Measurements from ENCODE around the gene NATD1. TPM values are rescaled to one million over a fixed set of nuclear protein-coding genes. Genes with fewer than 3 reads are reported as not detected.

NATD1 gene
- polyA plus RNA-seq, 1 of the 3 experiments (the other 2 are of a cell fraction), result 3.9 TPM

DNA sequence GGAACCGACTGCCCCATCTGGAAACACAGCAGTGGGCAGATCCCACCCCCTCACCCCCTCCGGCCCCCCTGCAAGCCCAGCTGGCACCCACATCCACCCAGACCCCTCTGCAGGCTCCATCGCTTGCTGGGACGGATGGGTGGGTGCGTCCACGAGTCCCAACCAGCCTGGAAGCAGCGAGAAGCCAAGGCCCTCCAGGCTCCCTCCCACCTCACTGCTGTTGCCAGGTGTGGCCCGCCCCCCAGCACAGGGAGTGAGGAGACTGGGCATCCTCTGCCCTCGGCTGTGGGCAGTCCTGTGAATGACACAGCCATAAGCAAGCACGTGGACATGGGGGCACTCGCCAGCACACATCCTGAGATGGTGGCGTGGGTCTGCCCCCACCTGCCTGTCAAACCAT, 50.7 kb downstream of the NATD1 start (continued):
- TF ChIP-seq, protein P1, sequence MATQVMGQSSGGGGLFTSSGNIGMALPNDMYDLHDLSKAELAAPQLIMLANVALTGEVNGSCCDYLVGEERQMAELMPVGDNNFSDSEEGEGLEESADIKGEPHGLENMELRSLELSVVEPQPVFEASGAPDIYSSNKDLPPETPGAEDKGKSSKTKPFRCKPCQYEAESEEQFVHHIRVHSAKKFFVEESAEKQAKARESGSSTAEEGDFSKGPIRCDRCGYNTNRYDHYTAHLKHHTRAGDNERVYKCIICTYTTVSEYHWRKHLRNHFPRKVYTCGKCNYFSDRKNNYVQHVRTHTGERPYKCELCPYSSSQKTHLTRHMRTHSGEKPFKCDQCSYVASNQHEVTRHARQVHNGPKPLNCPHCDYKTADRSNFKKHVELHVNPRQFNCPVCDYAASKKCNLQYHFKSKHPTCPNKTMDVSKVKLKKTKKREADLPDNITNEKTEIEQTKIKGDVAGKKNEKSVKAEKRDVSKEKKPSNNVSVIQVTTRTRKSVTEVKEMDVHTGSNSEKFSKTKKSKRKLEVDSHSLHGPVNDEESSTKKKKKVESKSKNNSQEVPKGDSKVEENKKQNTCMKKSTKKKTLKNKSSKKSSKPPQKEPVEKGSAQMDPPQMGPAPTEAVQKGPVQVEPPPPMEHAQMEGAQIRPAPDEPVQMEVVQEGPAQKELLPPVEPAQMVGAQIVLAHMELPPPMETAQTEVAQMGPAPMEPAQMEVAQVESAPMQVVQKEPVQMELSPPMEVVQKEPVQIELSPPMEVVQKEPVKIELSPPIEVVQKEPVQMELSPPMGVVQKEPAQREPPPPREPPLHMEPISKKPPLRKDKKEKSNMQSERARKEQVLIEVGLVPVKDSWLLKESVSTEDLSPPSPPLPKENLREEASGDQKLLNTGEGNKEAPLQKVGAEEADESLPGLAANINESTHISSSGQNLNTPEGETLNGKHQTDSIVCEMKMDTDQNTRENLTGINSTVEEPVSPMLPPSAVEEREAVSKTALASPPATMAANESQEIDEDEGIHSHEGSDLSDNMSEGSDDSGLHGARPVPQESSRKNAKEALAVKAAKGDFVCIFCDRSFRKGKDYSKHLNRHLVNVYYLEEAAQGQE (IDR thresholded peaks at IDR 0.05; ENCODE audit: low read depth, low read length), result no peak

DNA sequence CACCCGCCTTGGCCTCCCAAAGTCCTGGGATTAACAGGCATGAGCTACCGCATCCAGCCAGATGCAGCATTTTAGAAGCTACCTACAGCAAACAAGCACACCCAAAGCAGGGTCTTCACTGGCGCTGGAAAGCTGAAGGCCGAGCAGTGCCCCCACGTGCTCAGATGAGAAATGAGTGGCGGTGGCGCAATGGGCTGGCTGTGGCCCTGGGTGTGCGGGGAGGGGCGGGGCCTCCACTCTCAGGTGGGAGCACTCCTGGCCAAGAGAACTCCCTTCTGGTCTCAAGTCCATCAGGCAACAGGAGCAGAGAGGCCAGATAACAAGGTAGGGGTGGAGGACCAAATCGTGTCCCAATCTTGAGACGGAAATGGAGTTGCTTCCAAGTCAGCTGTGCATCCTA, 51.3 kb downstream of the NATD1 start:
- H3K4me1 ChIP-seq (ENCODE audit: control insufficient read depth in 1 of 2, insufficient read depth in 2 of 2, low read depth in 1 of 2, low read length in 1 of 2), result peaks cover 0 to 19% of the 10 kb centered on the region in 2 experiments; a peak in 1 of 4 replicates

More for the DNA sequence above, 51.3 kb downstream of the NATD1 start:
- POLR2A ChIA-PET, result interaction anchor here (0.9 to 1.0 kb wide), 2 partner anchors 10 to 12 kb away, joined by 3 to 4 read pairs; no protein-coding TSS in a partner anchor
- no peak for DNase-seq
- H3K79me2 ChIP-seq (ENCODE audit: insufficient read depth), result peaks cover 99% of the 10 kb centered on the region
- H3F3A ChIP-seq (replicated peaks; ENCODE audit: insufficient read depth), result no peaks in the 10 kb centered on the region
- no peaks in the 10 kb centered on the region for H3K9me2 ChIP-seq
- peaks cover 90% of the 10 kb centered on the region for H4K20me1 ChIP-seq (ENCODE audit: insufficient read depth)
- WGBS (ENCODE audit: low lambda C conversion rate), result 95% methylated on average over 10 of the region's 11 CpGs
- CTCF ChIA-PET, result interaction anchor here (1.1 to 2.5 kb wide), 3 partner anchors 13 to 82 kb away, joined by 3 to 8 read pairs (median 4); no protein-coding TSS in a partner anchor
- no peaks in the 10 kb centered on the region for H3K27me3 ChIP-seq (ENCODE audit: insufficient read depth)
- H3K27ac ChIP-seq (ENCODE audit: low read depth in 2 of 2, low read length in 1 of 2), result no peak overlapping the region
- TF ChIP-seq YY1 (IDR thresholded peaks at IDR 0.05; ENCODE audit: low read depth), result no peak
- TF ChIP-seq GATA2 (CRISPR knock-in tag; IDR thresholded peaks at IDR 0.05), result no peak
- TF ChIP-seq CHD2 (IDR thresholded peaks at IDR 0.05; ENCODE audit: low read length, partially characterized antibody), result no peak
- TF ChIP-seq, protein P2, sequence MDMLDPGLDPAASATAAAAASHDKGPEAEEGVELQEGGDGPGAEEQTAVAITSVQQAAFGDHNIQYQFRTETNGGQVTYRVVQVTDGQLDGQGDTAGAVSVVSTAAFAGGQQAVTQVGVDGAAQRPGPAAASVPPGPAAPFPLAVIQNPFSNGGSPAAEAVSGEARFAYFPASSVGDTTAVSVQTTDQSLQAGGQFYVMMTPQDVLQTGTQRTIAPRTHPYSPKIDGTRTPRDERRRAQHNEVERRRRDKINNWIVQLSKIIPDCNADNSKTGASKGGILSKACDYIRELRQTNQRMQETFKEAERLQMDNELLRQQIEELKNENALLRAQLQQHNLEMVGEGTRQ (IDR thresholded peaks at IDR 0.05; ENCODE audit: borderline replicate concordance, low read depth, low read length), result no peak
- no peak for TF ChIP-seq NRF1 (IDR thresholded peaks at IDR 0.05; ENCODE audit: low read depth, low read length)
- TF ChIP-seq RAD21 (IDR thresholded peaks at IDR 0.05; ENCODE audit: low read length), result no peak
- TF ChIP-seq, protein P1 (IDR thresholded peaks at IDR 0.05; ENCODE audit: low read depth, low read length), result no peak
- no peak for TF ChIP-seq FOSL2 (IDR thresholded peaks at IDR 0.05; ENCODE audit: borderline replicate concordance, low read depth)
- TF ChIP-seq TAF1 (IDR thresholded peaks at IDR 0.05; ENCODE audit: borderline replicate concordance, low read depth, low read length), result no peak
- no peak for TF ChIP-seq MXI1 (IDR thresholded peaks at IDR 0.05; ENCODE audit: low read depth, low read length)
- no peak for TF ChIP-seq POLR2AphosphoS5 (IDR thresholded peaks at IDR 0.05; ENCODE audit: low read depth, low read length)
- no peak for TF ChIP-seq MEF2A (IDR thresholded peaks at IDR 0.05; ENCODE audit: borderline replicate concordance, low read depth)
- TF ChIP-seq, protein P3, sequence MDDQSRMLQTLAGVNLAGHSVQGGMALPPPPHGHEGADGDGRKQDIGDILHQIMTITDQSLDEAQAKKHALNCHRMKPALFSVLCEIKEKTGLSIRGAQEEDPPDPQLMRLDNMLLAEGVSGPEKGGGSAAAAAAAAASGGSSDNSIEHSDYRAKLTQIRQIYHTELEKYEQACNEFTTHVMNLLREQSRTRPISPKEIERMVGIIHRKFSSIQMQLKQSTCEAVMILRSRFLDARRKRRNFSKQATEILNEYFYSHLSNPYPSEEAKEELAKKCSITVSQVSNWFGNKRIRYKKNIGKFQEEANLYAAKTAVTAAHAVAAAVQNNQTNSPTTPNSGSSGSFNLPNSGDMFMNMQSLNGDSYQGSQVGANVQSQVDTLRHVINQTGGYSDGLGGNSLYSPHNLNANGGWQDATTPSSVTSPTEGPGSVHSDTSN (IDR thresholded peaks at IDR 0.05), result no peak
- no peak for TF ChIP-seq TCF12 (IDR thresholded peaks at IDR 0.05)
- TF ChIP-seq, protein P4, sequence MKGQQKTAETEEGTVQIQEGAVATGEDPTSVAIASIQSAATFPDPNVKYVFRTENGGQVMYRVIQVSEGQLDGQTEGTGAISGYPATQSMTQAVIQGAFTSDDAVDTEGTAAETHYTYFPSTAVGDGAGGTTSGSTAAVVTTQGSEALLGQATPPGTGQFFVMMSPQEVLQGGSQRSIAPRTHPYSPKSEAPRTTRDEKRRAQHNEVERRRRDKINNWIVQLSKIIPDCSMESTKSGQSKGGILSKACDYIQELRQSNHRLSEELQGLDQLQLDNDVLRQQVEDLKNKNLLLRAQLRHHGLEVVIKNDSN (IDR thresholded peaks at IDR 0.05; ENCODE audit: borderline replicate concordance, low read depth), result no peak
- no peak for TF ChIP-seq GABPA (IDR thresholded peaks at IDR 0.05; ENCODE audit: low read depth)
- TF ChIP-seq JUND (IDR thresholded peaks at IDR 0.05), result no peak
- TF ChIP-seq RXRA (IDR thresholded peaks at IDR 0.05; ENCODE audit: borderline replicate concordance, low read depth), result no peak
- TF ChIP-seq NFIC (IDR thresholded peaks at IDR 0.05; ENCODE audit: borderline replicate concordance), result no peak
- TF ChIP-seq SMC3 (IDR thresholded peaks at IDR 0.05; ENCODE audit: low read depth, low read length), result no peak
- H3K9me3 ChIP-seq, result no peaks in the 10 kb centered on the region
- H3K4me3 ChIP-seq (ENCODE audit: low read depth in 2 of 2, low read length in 1 of 2), result no peak overlapping the region
- no peak overlapping the region for H2AFZ ChIP-seq (ENCODE audit: low read depth)
- peaks cover 6 to 12% of the 10 kb centered on the region in 2 experiments for H3K36me3 ChIP-seq (replicated peaks in 1 of 2; ENCODE audit: control insufficient read depth in 1 of 2, insufficient read depth in 2 of 2, low read length in 1 of 2)
- H3K9ac ChIP-seq, result no peak overlapping the region
- no peak overlapping the region for H3K4me2 ChIP-seq

Data from SK-N-SH (cell line).